ENCODE data around the gene PLCB2. TPM values are rescaled to one million over a fixed set of nuclear protein-coding genes. Genes with fewer than 3 reads are reported as not detected.

Gene PLCB2
- total RNA-seq, 2 donors from 2014 or later, result 5.7 to 9.5 TPM

- intact Hi-C loops (cut with DNase I), result loop anchor here (5.0 kb wide), 4 partner anchors 34 to 496 kb away; partner anchors contain the start of gene FSIP1
- H3K9ac ChIP-seq (ENCODE audit: low read depth in 2 of 2, low read length in 2 of 2), result no peak overlapping the region
- TF ChIP-seq, protein P1, sequence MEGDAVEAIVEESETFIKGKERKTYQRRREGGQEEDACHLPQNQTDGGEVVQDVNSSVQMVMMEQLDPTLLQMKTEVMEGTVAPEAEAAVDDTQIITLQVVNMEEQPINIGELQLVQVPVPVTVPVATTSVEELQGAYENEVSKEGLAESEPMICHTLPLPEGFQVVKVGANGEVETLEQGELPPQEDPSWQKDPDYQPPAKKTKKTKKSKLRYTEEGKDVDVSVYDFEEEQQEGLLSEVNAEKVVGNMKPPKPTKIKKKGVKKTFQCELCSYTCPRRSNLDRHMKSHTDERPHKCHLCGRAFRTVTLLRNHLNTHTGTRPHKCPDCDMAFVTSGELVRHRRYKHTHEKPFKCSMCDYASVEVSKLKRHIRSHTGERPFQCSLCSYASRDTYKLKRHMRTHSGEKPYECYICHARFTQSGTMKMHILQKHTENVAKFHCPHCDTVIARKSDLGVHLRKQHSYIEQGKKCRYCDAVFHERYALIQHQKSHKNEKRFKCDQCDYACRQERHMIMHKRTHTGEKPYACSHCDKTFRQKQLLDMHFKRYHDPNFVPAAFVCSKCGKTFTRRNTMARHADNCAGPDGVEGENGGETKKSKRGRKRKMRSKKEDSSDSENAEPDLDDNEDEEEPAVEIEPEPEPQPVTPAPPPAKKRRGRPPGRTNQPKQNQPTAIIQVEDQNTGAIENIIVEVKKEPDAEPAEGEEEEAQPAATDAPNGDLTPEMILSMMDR (IDR thresholded peaks at IDR 0.05), result no peak
- H3K36me3 ChIP-seq, result no peaks in the 10 kb centered on the region
- no peak for DNase-seq
- no peak overlapping the region for H3K27ac ChIP-seq
- peaks cover 35% of the 10 kb centered on the region for H3K27me3 ChIP-seq
- no peak overlapping the region for H3K4me3 ChIP-seq
- peaks cover 12% of the 10 kb centered on the region for H3K4me1 ChIP-seq
- no peaks in the 10 kb centered on the region for H3K9me3 ChIP-seq
Observed at GRCh38 chr15:40278026-40278425, 29.7 kb downstream of the PLCB2 start.

- TF ChIP-seq, protein P1 (IDR thresholded peaks at IDR 0.05), result no peak
- Histone ChIP-seq H3K9ac (ENCODE audit: low read depth in 2 of 2, low read length in 2 of 2) (no peak overlapping the region), H3K9me3 (no peaks in the 10 kb centered on the region), H3K27ac (no peak overlapping the region), H3K4me3 (no peak overlapping the region), H3K36me3 (no peaks in the 10 kb centered on the region), H3K4me1 (peaks cover 7% of the 10 kb centered on the region), H3K27me3 (peaks cover 29% of the 10 kb centered on the region)
- intact Hi-C loops (cut with DNase I), result loop anchor here (5.0 kb wide), 4 partner anchors 35 to 495 kb away; partner anchors contain the start of gene FSIP1
- DNase-seq, result no peak
Observed at GRCh38 chr15:40277471-40277870, 30.3 kb downstream of the PLCB2 start.

- DNase-seq, result no peak
- H3K27ac ChIP-seq, result no peak overlapping the region
Observed at GRCh38 chr15:40276927-40277326, 30.8 kb downstream of the PLCB2 start.

GRCh38 chr15:40275954-40276353, 31.8 kb downstream of the PLCB2 start:
- DNase-seq, result no peak
- TF ChIP-seq, protein P1 (IDR thresholded peaks at IDR 0.05), result no peak
- intact Hi-C loops (cut with DNase I), result loop anchor here (2.0 to 5.0 kb wide), 5 partner anchors 36 to 494 kb away; partner anchors contain the start of gene FSIP1

More at GRCh38 chr15:40276927-40277326, 30.8 kb downstream of the PLCB2 start:
- no peaks in the 10 kb centered on the region for H3K9me3 ChIP-seq
- H3K4me3 ChIP-seq, result no peak overlapping the region
- TF ChIP-seq, protein P1 (IDR thresholded peaks at IDR 0.05), result no peak
- H3K9ac ChIP-seq (ENCODE audit: low read depth in 2 of 2, low read length in 2 of 2), result no peak overlapping the region
- H3K27me3 ChIP-seq, result peaks cover 24% of the 10 kb centered on the region
- H3K36me3 ChIP-seq, result no peaks in the 10 kb centered on the region
- peaks cover 4% of the 10 kb centered on the region for H3K4me1 ChIP-seq
- intact Hi-C loops (cut with DNase I), result loop anchor here (5.0 kb wide), 4 partner anchors 35 to 495 kb away; partner anchors contain the start of gene FSIP1

GRCh38 chr15:40275523-40275922, 32.2 kb downstream of the PLCB2 start:
- intact Hi-C loops (cut with DNase I), result loop anchor here (2.0 to 5.0 kb wide), 5 partner anchors 37 to 493 kb away; partner anchors contain the start of gene FSIP1
- TF ChIP-seq, protein P1 (IDR thresholded peaks at IDR 0.05), result no peak
- H3K4me3 ChIP-seq, result no peak overlapping the region
- peaks cover 4% of the 10 kb centered on the region for H3K4me1 ChIP-seq
- no peak overlapping the region for H3K9ac ChIP-seq (ENCODE audit: low read depth in 2 of 2, low read length in 2 of 2)
- H3K27me3 ChIP-seq, result peaks cover 10% of the 10 kb centered on the region
- no peaks in the 10 kb centered on the region for H3K9me3 ChIP-seq
- no peaks in the 10 kb centered on the region for H3K36me3 ChIP-seq
- DNase-seq, result no peak
- no peak overlapping the region for H3K27ac ChIP-seq

More at GRCh38 chr15:40275954-40276353, 31.8 kb downstream of the PLCB2 start:
- Histone ChIP-seq H3K36me3 (no peaks in the 10 kb centered on the region), H3K9me3 (no peaks in the 10 kb centered on the region), H3K9ac (ENCODE audit: low read depth in 2 of 2, low read length in 2 of 2) (no peak overlapping the region), H3K4me1 (peaks cover 4% of the 10 kb centered on the region), H3K4me3 (no peak overlapping the region), H3K27ac (no peak overlapping the region), H3K27me3 (peaks cover 14% of the 10 kb centered on the region)
